ENCODE data around the gene CYB561D1. TPM values are rescaled to one million over a fixed set of nuclear protein-coding genes. Genes with fewer than 3 reads are reported as not detected.
"Not testable (repeated sequence)": the region's sequence is repeated elsewhere in the genome, so short reads cannot be mapped to it uniquely, and the experiment has no call there.

CYB561D1 gene
- total RNA-seq, 4 donors from 2014 or later, result 6.2 to 16.4 (median 8.2) TPM

DNA sequence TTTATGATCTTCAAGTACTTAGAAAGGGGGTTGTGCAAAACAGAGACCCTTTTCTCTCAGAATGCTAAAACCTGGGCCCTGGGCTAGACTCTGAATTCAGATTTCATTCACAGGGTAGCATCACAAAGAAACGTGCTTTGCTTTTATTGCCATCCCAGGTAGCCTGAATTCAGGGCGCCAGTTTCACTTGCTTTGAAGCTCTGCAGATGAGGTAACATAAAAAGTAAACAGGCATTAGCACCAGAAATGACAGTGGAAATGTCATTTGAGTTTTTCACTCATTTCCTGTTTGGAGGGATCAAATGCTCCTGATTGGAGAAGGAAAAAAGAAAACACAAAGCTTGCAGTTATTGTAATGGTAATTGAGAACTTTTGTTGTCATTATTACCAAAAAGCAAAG, 25.0 kb upstream of the CYB561D1 start:
- H3K27me3 ChIP-seq, result peaks cover 0 to 11% (median 0%) of the 10 kb centered on the region in 4 donors
- H3K36me3 ChIP-seq, result no peaks in the 10 kb centered on the region
- H3K4me1 ChIP-seq, result peaks cover 4 to 37% (median 33%) of the 10 kb centered on the region in 4 donors
- H3K4me3 ChIP-seq, result no peak overlapping the region
- H3K27ac ChIP-seq (replicated peaks in 1 of 4), result no peak overlapping the region
- no peaks in the 10 kb centered on the region for H3K9me3 ChIP-seq
- WGBS, result 38% methylated on average over 2 of the region's 2 CpGs
- TF ChIP-seq POLR2AphosphoS5 (IDR thresholded peaks at IDR 0.05) (no peak), EP300 (IDR thresholded peaks at IDR 0.05) (no peak), POLR2A (IDR thresholded peaks at IDR 0.05; ENCODE audit: low read depth) (no peak)
- TF ChIP-seq, protein P1, sequence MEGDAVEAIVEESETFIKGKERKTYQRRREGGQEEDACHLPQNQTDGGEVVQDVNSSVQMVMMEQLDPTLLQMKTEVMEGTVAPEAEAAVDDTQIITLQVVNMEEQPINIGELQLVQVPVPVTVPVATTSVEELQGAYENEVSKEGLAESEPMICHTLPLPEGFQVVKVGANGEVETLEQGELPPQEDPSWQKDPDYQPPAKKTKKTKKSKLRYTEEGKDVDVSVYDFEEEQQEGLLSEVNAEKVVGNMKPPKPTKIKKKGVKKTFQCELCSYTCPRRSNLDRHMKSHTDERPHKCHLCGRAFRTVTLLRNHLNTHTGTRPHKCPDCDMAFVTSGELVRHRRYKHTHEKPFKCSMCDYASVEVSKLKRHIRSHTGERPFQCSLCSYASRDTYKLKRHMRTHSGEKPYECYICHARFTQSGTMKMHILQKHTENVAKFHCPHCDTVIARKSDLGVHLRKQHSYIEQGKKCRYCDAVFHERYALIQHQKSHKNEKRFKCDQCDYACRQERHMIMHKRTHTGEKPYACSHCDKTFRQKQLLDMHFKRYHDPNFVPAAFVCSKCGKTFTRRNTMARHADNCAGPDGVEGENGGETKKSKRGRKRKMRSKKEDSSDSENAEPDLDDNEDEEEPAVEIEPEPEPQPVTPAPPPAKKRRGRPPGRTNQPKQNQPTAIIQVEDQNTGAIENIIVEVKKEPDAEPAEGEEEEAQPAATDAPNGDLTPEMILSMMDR (IDR thresholded peaks at IDR 0.05), result no peak
- DNase-seq (ENCODE audit: extremely low spot score), result no peak
- intact Hi-C loops (cut with DNase I), result loop anchor here (5.0 kb wide), 1 partner anchor 42 kb away; the partner anchor contains the start of gene PSMA5

DNA sequence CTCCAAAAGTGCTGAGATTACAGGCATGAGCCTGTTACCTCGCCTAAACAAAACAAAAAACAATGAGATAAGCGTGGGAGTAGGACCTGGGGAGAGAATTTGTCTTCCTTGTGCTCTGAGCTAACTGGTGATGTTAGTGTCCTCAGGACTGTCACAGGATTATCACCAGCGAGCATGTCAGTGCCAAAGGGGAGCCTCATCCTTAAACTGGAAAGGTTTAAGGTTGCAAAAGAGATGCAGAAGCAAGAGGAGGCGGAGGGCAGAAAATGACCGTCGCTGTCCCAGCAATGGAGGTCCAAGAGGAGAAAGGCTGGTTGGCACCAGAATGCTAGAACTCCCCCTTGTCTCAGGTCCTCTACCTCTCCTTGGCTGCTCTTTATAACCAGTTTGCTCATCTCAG, 23.6 kb upstream of the CYB561D1 start:
- Histone ChIP-seq H3K4me1 (peaks cover 4 to 31% (median 26%) of the 10 kb centered on the region in 4 donors), H3K36me3 (no peaks in the 10 kb centered on the region), H3K4me3 (no peak overlapping the region), H3K27me3 (peaks cover 0 to 11% (median 0%) of the 10 kb centered on the region in 4 donors), H3K9me3 (no peaks in the 10 kb centered on the region), H3K27ac (replicated peaks in 1 of 4) (no peak overlapping the region)
- no peak for TF ChIP-seq EP300 (IDR thresholded peaks at IDR 0.05)
- TF ChIP-seq, protein P1 (IDR thresholded peaks at IDR 0.05), result no peak
- no peak for DNase-seq (ENCODE audit: extremely low spot score)
- intact Hi-C loops (cut with DNase I), result no loop called here
- WGBS, result 61% methylated on average over 6 of the region's 6 CpGs

DNA sequence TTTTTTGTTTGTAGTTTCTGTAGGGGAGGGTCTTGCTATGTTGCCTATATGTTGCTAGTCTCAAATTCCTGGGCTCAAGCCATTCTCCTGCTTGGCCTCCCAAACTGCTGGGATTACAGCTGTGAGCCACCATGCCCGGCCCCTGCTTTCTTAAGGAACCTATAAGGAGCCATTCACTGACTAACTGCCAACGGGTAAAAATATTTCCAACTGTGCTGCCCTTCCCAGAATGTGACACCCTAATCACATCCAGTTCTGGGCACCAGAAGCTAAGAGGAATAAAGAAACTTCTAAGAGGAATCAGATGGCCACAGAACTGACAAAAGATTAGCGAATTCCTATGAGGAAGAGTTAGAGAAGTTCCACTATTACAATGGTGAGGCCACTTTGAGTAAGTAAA, 21.1 kb upstream of the CYB561D1 start:
- Histone ChIP-seq H3K9me3 (no peaks in the 10 kb centered on the region), H3K27me3 (no peaks in the 10 kb centered on the region), H3K27ac (replicated peaks in 1 of 4) (no peak overlapping the region), H3K4me3 (no peak overlapping the region), H3K36me3 (peaks cover 0 to 13% (median 11%) of the 10 kb centered on the region in 4 donors), H3K4me1 (peaks cover under 1 to 8% (median 2%) of the 10 kb centered on the region in 4 donors)
- DNase-seq (ENCODE audit: extremely low spot score), result no peak
- intact Hi-C loops (cut with DNase I), result no loop called here
- TF ChIP-seq POLR2AphosphoS5 (IDR thresholded peaks at IDR 0.05), result no peak
- no peak for TF ChIP-seq POLR2A (IDR thresholded peaks at IDR 0.05; ENCODE audit: low read depth)
- TF ChIP-seq EP300 (IDR thresholded peaks at IDR 0.05), result no peak
- TF ChIP-seq, protein P1 (IDR thresholded peaks at IDR 0.05), result no peak
- 49% methylated on average over 3 of the region's 3 CpGs for WGBS

DNA sequence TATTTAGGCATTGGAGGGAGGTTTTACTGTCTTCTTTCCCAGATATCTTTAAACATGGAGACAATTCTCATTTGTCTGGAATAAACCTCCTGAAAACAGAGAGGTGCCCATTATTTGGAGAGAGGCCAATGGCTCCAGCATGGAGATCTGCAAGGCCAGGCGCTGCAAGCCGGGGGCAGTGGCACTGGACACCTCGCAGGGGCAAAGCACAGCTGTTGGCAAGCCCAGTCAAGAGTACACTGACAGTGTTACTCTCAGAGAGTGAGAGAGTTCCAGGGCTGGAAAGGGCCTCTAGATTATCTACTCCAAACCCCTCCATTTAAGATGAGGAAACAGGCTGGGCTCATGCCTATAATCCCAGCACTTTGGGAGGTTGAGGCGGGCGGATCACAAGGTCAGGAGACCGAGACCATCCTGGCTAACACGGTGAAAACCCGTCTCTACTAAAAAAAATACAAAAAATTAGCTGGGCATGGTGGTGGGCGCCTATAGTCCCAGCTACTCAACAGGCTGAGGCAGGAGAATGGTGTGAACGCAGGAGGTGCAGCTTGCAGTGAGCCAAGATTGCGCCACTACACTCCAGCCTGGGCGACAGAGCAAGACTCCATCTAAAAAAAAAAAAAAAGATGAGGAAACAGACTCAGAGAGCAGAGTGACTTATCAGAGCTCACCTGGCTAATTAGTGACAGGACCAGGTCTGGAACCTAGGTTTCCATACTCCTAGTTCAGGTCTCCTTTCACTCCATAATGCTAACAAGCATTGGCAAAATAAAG, 20.4 kb upstream of the CYB561D1 start:
- H3K27me3 ChIP-seq; H3K27ac ChIP-seq (replicated peaks in 1 of 4); intact Hi-C loops (cut with DNase I); H3K9me3 ChIP-seq; DNase-seq (ENCODE audit: extremely low spot score); H3K4me3 ChIP-seq; H3K4me1 ChIP-seq: not testable (repeated sequence)
- peaks cover 0 to 18% (median 13%) of the 10 kb centered on the region in 4 donors for H3K36me3 ChIP-seq
- 87% methylated on average over 12 of the region's 12 CpGs for WGBS

DNA sequence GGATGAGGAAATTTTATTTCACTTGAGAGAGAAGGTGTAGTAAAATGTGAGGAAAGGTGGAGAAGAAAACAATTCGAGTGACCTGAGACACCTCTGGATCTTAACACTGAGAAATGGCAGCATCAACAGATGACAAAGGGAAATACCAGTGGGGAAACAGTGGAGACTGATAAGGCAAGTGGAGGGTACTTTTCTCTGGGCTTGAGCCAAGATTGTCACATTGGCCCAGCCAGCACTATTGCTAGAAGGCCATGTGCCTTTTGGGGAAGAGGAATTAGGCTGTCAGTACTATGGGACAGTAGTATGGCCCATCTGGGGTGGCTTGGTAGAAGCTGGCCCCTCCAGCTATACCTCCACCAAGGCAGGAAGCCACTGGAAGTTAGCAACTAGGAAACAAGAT, 19.2 kb upstream of the CYB561D1 start:
- intact Hi-C loops (cut with DNase I), result no loop called here
- no peak overlapping the region for H3K4me3 ChIP-seq
- no peaks in the 10 kb centered on the region for H3K27me3 ChIP-seq
- no peak for TF ChIP-seq POLR2AphosphoS5 (IDR thresholded peaks at IDR 0.05)
- TF ChIP-seq POLR2A (IDR thresholded peaks at IDR 0.05; ENCODE audit: low read depth), result no peak
- TF ChIP-seq, protein P1 (IDR thresholded peaks at IDR 0.05), result no peak
- TF ChIP-seq EP300 (IDR thresholded peaks at IDR 0.05), result no peak
- H3K36me3 ChIP-seq, result peaks cover 0 to 24% (median 20%) of the 10 kb centered on the region in 4 donors
- no peak overlapping the region for H3K27ac ChIP-seq (replicated peaks in 1 of 4)
- no peaks in the 10 kb centered on the region for H3K9me3 ChIP-seq
- no peaks in the 10 kb centered on the region for H3K4me1 ChIP-seq
- no peak for DNase-seq (ENCODE audit: extremely low spot score)
- 81% methylated on average over 1 of the region's 1 CpG for WGBS

All from esophagus muscularis mucosa (tissue), 4 donors.